Esophagus squamous epithelium (tissue), 4 donors: ENCODE data around the gene CNPY3.

Experiments
- CTCF ChIP-seq, 6 experiments: fragments of 450-650 bp in 4 of 6; fragments of 200-600 bp in 2 of 6; sonication (generic) in 2 of 6; IDR thresholded peaks; one replicate each; pipeline ENCODE4 v1.5.1; 2016 to 2019; ENCODE audit warnings: antibody characterized with exemption in 6 of 6, mild to moderate bottlenecking in 4 of 6, moderate library complexity in 4 of 6
- POLR2A ChIP-seq, 4 donors: fragments of 450-650 bp; IDR thresholded peaks; one replicate each; pipeline ENCODE4 v1.6.1; 2017; ENCODE audit warnings: antibody characterized with exemption in 4 of 4, mild to moderate bottlenecking in 4 of 4, moderate library complexity in 3 of 4

DNA sequence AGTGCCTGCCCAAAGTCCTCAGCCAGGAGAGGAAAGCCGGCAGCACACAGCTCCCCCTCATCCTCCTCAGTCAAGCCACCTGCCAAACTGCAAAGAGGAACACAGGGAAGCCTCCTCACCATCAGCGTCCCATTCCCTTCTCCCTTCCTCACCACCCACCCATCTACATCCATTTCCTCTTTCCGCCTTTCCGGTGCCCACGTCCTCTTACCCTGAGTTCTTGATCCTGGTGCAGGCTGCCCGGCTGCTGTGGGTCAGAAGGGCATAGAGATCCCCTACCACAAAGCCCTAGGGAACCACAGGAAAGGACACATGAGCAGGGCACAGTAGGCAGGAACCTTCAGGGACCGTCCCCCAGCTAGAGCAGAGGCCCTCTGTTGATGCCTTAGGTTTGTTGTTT is 37.3 kb downstream of the CNPY3 start:
- TF ChIP-seq CTCF (IDR thresholded peaks at IDR 0.05), result no peak
- TF ChIP-seq POLR2A (IDR thresholded peaks at IDR 0.05), result no peak
